Gastroesophageal sphincter (tissue), 3 donors: Measurements from ENCODE around the gene DAPK1.

Experiments
- CTCF ChIP-seq, 4 experiments: fragments of 200-600 bp in 2 of 4; fragments of 450-650 bp in 2 of 4; sonication (generic) in 1 of 4; IDR thresholded peaks; one replicate each; pipeline ENCODE4 v1.5.1; 2017 to 2019; ENCODE audit warnings: antibody characterized with exemption in 4 of 4, mild to moderate bottlenecking in 2 of 4, moderate library complexity in 2 of 4
- POLR2A ChIP-seq, 2 donors: fragments of 450-650 bp; IDR thresholded peaks; one replicate each; pipeline ENCODE4 v1.6.1; 2017; ENCODE audit warnings: antibody characterized with exemption in 2 of 2, mild to moderate bottlenecking in 2 of 2, moderate library complexity in 1 of 2

- TF ChIP-seq CTCF (IDR thresholded peaks at IDR 0.05) (no peak), POLR2A (IDR thresholded peaks at IDR 0.05) (no peak)
Observed at GRCh38 chr9:87716141-87716540, 218.5 kb downstream of the DAPK1 start.
